Mammary epithelial cell (primary cell): Measurements from ENCODE around the gene TMEM175.

Source experiments
- EZH2 ChIP-seq: IDR thresholded peaks from 2 replicates; pipeline ENCODE4 v1.6.1; 2012; ENCODE audit warnings: low read length, inconsistent platforms, borderline replicate concordance
- TF ChIP-seq, protein P1 (sequence below), 2 donors: IDR thresholded peaks in 1 of 2; conservative IDR thresholded peaks in 1 of 2; 2 replicates each; pipeline ENCODE4 v1.5.1; 2011 to 2012; ENCODE audit warnings: inconsistent platforms in 2 of 2, low read length in 2 of 2, mild to moderate bottlenecking in 2 of 2, control low read depth in 1 of 2, low read depth in 1 of 2; ENCODE audit not compliant: insufficient read depth in 1 of 2; ENCODE audit errors: extremely low read depth in 1 of 2

- TF ChIP-seq, protein P1, sequence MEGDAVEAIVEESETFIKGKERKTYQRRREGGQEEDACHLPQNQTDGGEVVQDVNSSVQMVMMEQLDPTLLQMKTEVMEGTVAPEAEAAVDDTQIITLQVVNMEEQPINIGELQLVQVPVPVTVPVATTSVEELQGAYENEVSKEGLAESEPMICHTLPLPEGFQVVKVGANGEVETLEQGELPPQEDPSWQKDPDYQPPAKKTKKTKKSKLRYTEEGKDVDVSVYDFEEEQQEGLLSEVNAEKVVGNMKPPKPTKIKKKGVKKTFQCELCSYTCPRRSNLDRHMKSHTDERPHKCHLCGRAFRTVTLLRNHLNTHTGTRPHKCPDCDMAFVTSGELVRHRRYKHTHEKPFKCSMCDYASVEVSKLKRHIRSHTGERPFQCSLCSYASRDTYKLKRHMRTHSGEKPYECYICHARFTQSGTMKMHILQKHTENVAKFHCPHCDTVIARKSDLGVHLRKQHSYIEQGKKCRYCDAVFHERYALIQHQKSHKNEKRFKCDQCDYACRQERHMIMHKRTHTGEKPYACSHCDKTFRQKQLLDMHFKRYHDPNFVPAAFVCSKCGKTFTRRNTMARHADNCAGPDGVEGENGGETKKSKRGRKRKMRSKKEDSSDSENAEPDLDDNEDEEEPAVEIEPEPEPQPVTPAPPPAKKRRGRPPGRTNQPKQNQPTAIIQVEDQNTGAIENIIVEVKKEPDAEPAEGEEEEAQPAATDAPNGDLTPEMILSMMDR (conservative IDR thresholded peaks at IDR 0.05 in 1 of 2, IDR thresholded peaks at IDR 0.05 in 1 of 2; ENCODE audit: extremely low read depth in 1 of 2, insufficient read depth in 1 of 2, low read depth in 1 of 2, low read length in 2 of 2), result no peak
- no peak for TF ChIP-seq EZH2
These were observed 23.1 kb downstream of the TMEM175 start for GRCh38 chr4:955161-955921.
